CD4-positive, alpha-beta T cell (primary cell): Measurements from ENCODE around the gene VAMP5. TPM values are rescaled to one million over a fixed set of nuclear protein-coding genes. Genes with fewer than 3 reads are reported as not detected.

ENCODE experiments used
- ATAC-seq: fragments of 200-7000 bp; cut with Tn5 transposase; one replicate; pipeline ENCODE4 v1.10.0; 2022; ENCODE audit warnings: mild to moderate bottlenecking; ENCODE audit not compliant: poor library complexity
- CTCF ChIA-PET: fragments of 350-600 bp; sonication (Branson Sonifier 250); formaldehyde crosslinking; loops from one replicate; lab custom pipeline; 2021; ENCODE audit warnings: antibody characterized with exemption, inconsistent platforms; lab: Charles Lee
- POLR2A ChIA-PET: fragments of 350-600 bp; sonication (Branson Sonifier 250); formaldehyde crosslinking; loops from one replicate; lab custom pipeline; 2021; ENCODE audit warnings: antibody characterized with exemption, inconsistent platforms; lab: Charles Lee
- DNase-seq, 14 experiments: peaks; one replicate each; pipeline ENCODE4 v3.0.0-alpha.2; 2013 to 2020; ENCODE audit warnings: mixed read lengths in 2 of 14
- H3K27ac ChIP-seq, 2 donors: one replicate each; pipeline versions ENCODE4 v1.5.1 to v1.7.0; 2013; ENCODE audit warnings: low read length in 2 of 2, low read depth in 1 of 2, mild to moderate bottlenecking in 1 of 2
- H3K27me3 ChIP-seq, 2 experiments: 1 replicate in 1 of 2; 2 replicates in 1 of 2; pipeline versions ENCODE4 v1.6.1 to v1.7.0; 2013; ENCODE audit warnings: low read length in 2 of 2, control low read depth in 1 of 2, mild to moderate bottlenecking in 1 of 2, moderate library complexity in 1 of 2; ENCODE audit not compliant: insufficient read depth in 2 of 2, control insufficient read depth in 1 of 2
- H3K36me3 ChIP-seq: one replicate; pipeline ENCODE4 v1.6.1; 2013; ENCODE audit warnings: low read length, control low read depth; ENCODE audit not compliant: insufficient read depth
- H3K4me1 ChIP-seq: one replicate; pipeline ENCODE4 v1.6.1; 2013; ENCODE audit warnings: low read length, control low read depth; ENCODE audit not compliant: insufficient read depth
- H3K4me3 ChIP-seq: one replicate; pipeline ENCODE4 v1.5.1; 2013; ENCODE audit warnings: mild to moderate bottlenecking, low read length, moderate library complexity
- H3K9me3 ChIP-seq, 2 experiments: 1 replicate in 1 of 2; 2 replicates in 1 of 2; pipeline versions ENCODE4 v1.6.1 to v1.7.0; 2013; ENCODE audit warnings: low read length in 2 of 2, mild to moderate bottlenecking in 2 of 2, control low read depth in 1 of 2, moderate library complexity in 1 of 2; ENCODE audit not compliant: control insufficient read depth in 1 of 2, insufficient read depth in 1 of 2
- H3K27ac Mint-ChIP-seq: one replicate; pipeline ENCODE4 v1.8.0; 2020; ENCODE audit warnings: mixed read lengths
- H3K27me3 Mint-ChIP-seq: one replicate; pipeline ENCODE4 v1.8.0; 2021; ENCODE audit warnings: mixed read lengths
- H3K36me3 Mint-ChIP-seq: one replicate; pipeline ENCODE4 v1.8.0; 2021; ENCODE audit warnings: low read depth, mixed read lengths
- H3K4me1 Mint-ChIP-seq: one replicate; pipeline ENCODE4 v1.8.0; 2021; ENCODE audit warnings: low read depth, mixed read lengths
- H3K4me3 Mint-ChIP-seq: one replicate; pipeline ENCODE4 v1.8.0; 2020; ENCODE audit warnings: mild to moderate bottlenecking, mixed read lengths
- H3K9me3 Mint-ChIP-seq: one replicate; pipeline ENCODE4 v1.8.0; 2020; ENCODE audit warnings: mixed read lengths
- CTCF ChIP-seq: fragments of 200-600 bp; IDR thresholded peaks from one replicate; pipeline ENCODE4 v1.8.0; 2022; ENCODE audit warnings: antibody characterized with exemption, mild to moderate bottlenecking
- intact Hi-C, 2 experiments: fragments of 100-400 bp; cut with DNase I in 1 of 2; cut with micrococcal nuclease in 1 of 2; formaldehyde crosslinking; loops; one replicate each; pipeline versions ENCODE4 v1.15.1 to v1.9.0; 2023 to 2025; cut with DNase I, micrococcal nuclease
- total RNA-seq, 174 experiments: library from RNA in 2 of 174; stranded (reverse) in 2 of 174; gene quantifications; one replicate each; pipeline ENCODE4 v1.2.3 and lab custom pipeline; 2021 to 2026

The VAMP5 gene
- total RNA-seq, 2 experiments from 2014 or later, result 17.0 to 17.2 TPM

GRCh38 chr2:85539361-85540132 lies 44.7 kb upstream of the VAMP5 start:
- peak overlapping the region; percentile 94 for H3K4me3 Mint-ChIP-seq
- Histone ChIP-seq H3K27me3 (no peaks in the 10 kb centered on the region), H3K4me3 (peak overlapping the region; percentile 97), H3K36me3 (peaks cover 34% of the 10 kb centered on the region), H3K27ac (peak overlapping the region; percentile 80 to 83), H3K9me3 (no peaks in the 10 kb centered on the region), H3K4me1 (peaks cover 29% of the 10 kb centered on the region)
- peak; percentile 52 to 88 (median 62) for DNase-seq
- POLR2A ChIA-PET, result interaction anchor here (0.7 to 5.8 kb wide), 35 partner anchors 9 to 901 kb away, joined by 3 to 63 read pairs (median 6); partner anchors contain the start of genes C2orf68, ELMOD3, GGCX and KDM3A
- intact Hi-C loops, result loop anchor here (2.0 to 5.0 kb wide), 6 partner anchors 21 to 568 kb away; partner anchors contain the start of genes C2orf68 (in 1 of the 2), ELMOD3 (in 1 of the 2), GGCX (in 1 of the 2) and POLR1A (in 1 of the 2)
- H3K27ac Mint-ChIP-seq, result peak overlapping the region; percentile 92
- peaks cover 51% of the 10 kb centered on the region for H3K36me3 Mint-ChIP-seq
- peak; percentile 59 for ATAC-seq
- no peak for TF ChIP-seq CTCF
- H3K27me3 Mint-ChIP-seq, result no peaks in the 10 kb centered on the region
- peaks cover 52% of the 10 kb centered on the region for H3K4me1 Mint-ChIP-seq
- no peaks in the 10 kb centered on the region for H3K9me3 Mint-ChIP-seq
- CTCF ChIA-PET, result interaction anchor here (0.5 to 6.0 kb wide), 6 partner anchors 11 to 990 kb away, joined by 3 to 42 read pairs (median 4); partner anchors contain the start of gene C2orf68

GRCh38 chr2:85540133-85540648 lies 44.0 kb upstream of the VAMP5 start:
- no peaks in the 10 kb centered on the region for H3K9me3 Mint-ChIP-seq
- peak overlapping the region; percentile 91 for H3K4me3 Mint-ChIP-seq
- peak overlapping the region; percentile 74 to 80 for H3K27ac ChIP-seq
- H3K36me3 Mint-ChIP-seq, result peaks cover 58% of the 10 kb centered on the region
- ChIA-PET POLR2A (interaction anchor here (1.0 to 5.8 kb wide), 16 partner anchors 9 to 901 kb away, joined by 4 to 63 read pairs (median 16); partner anchors contain the start of genes C2orf68, ELMOD3, GGCX and KDM3A), CTCF (interaction anchor here (6.0 kb wide), 1 partner anchor 10 kb away, joined by 42 read pairs; no protein-coding TSS in a partner anchor)
- H3K27me3 ChIP-seq, result no peaks in the 10 kb centered on the region
- peak overlapping the region; percentile 97 for H3K4me3 ChIP-seq
- no peak for TF ChIP-seq CTCF
- intact Hi-C loops, result loop anchor here in 1 of 2 experiments (2.0 kb wide), 1 partner anchor 21 kb away; the partner anchor contains the start of gene GGCX
- H3K4me1 Mint-ChIP-seq, result peaks cover 52% of the 10 kb centered on the region
- H3K27me3 Mint-ChIP-seq, result no peaks in the 10 kb centered on the region
- no peaks in the 10 kb centered on the region for H3K9me3 ChIP-seq
- no peak for ATAC-seq
- DNase-seq, result no peak
- peaks cover 40% of the 10 kb centered on the region for H3K36me3 ChIP-seq
- H3K4me1 ChIP-seq, result peaks cover 29% of the 10 kb centered on the region
- peak overlapping the region; percentile 92 for H3K27ac Mint-ChIP-seq

DNA sequence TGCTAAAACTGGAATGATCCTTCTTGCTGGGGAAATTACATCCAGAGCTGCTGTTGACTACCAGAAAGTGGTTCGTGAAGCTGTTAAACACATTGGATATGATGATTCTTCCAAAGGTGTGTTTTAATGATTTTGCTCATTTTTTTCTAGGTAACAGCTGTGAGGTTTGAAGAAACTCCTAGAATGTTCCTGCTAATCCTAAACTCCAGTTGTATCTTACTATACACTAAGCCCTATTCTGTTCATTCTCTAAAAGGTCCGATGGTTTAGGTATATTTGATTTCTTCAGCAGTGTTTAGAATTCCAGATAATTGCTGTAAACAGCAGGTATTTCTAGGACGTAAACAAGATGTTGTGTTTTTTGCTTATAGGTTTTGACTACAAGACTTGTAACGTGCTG lies 43.0 kb upstream of the VAMP5 start:
- DNase-seq, result no peak
- H3K36me3 Mint-ChIP-seq, result peaks cover 67% of the 10 kb centered on the region
- intact Hi-C loops, result loop anchor here in 1 of 2 experiments (2.0 kb wide), 1 partner anchor 20 kb away; the partner anchor contains the start of gene GGCX
- peak overlapping the region; percentile 91 for H3K4me3 Mint-ChIP-seq
- no peak for ATAC-seq
- H3K4me1 ChIP-seq, result peaks cover 29% of the 10 kb centered on the region
- H3K9me3 Mint-ChIP-seq, result no peaks in the 10 kb centered on the region
- no peak overlapping the region for H3K27ac ChIP-seq
- ChIA-PET CTCF (interaction anchor here (6.0 kb wide), 1 partner anchor 9 kb away, joined by 42 read pairs; no protein-coding TSS in a partner anchor), POLR2A (interaction anchor here (0.7 to 5.8 kb wide), 7 partner anchors 11 to 214 kb away, joined by 3 to 62 read pairs (median 5); partner anchors contain the start of genes C2orf68, GGCX and RNF181)
- H3K9me3 ChIP-seq, result no peaks in the 10 kb centered on the region
- H3K4me3 ChIP-seq, result no peak overlapping the region
- no peaks in the 10 kb centered on the region for H3K27me3 ChIP-seq
- peaks cover 52% of the 10 kb centered on the region for H3K4me1 Mint-ChIP-seq
- peaks cover 48% of the 10 kb centered on the region for H3K36me3 ChIP-seq
- peak overlapping the region; percentile 92 for H3K27ac Mint-ChIP-seq
- no peaks in the 10 kb centered on the region for H3K27me3 Mint-ChIP-seq
- no peak for TF ChIP-seq CTCF
